ENCODE results near the gene TENM4.
"Not testable (repeated sequence)": the region's sequence is repeated elsewhere in the genome, so short reads cannot be mapped to it uniquely, and the experiment has no call there.

The TENM4 gene

DNA sequence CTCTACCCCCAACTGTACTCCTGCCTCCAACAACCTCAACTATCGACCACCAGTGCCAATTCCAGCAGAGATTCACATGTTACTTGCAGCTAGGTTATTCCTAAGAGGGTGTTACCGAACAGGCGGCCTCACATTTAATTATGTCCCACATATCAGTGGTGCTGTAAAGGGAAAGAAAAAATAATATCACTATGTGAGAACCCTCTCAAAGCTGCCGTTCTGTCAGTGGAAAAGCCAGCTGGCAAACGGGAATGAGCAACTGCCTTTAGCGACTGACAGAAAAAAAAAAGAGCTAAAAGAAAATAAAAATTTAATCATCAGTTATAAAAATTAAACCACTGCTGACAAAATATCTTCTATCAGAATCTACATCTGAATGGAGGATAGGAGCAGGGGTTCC is 595.3 kb downstream of the TENM4 start:
- no peak for DNase-seq (ENCODE audit: low read depth in 3 of 3)

DNA sequence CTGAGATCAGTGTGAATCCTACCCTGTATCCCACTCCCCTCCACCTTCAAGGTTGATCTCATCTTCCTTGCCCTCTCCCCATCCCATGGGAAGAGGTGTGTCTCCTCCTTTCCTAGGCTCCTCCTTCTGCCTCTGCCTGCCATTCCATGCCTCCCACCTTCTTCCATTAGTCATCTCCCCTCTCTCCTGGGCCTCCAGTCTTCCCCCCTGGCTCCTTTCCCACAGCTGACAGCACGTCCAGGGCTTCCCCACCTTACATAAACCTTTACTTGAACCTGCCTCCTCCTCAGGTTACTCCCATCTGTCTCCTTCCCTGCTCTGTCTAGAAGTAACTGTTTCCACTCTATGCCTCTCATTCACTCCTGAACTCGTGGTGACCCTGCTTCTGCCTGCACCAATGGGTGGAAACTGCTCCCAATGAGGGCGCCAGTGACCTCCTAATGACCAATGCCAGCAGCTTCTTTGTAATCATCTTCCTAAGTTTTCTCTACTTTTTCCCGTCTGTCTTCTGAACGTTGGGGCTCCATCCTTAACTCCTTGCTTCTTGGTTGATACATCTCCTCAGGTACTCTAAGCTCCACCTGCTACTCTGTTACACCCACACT is 599.3 kb downstream of the TENM4 start:
- no peak for DNase-seq (ENCODE audit: low read depth in 3 of 3)

DNA sequence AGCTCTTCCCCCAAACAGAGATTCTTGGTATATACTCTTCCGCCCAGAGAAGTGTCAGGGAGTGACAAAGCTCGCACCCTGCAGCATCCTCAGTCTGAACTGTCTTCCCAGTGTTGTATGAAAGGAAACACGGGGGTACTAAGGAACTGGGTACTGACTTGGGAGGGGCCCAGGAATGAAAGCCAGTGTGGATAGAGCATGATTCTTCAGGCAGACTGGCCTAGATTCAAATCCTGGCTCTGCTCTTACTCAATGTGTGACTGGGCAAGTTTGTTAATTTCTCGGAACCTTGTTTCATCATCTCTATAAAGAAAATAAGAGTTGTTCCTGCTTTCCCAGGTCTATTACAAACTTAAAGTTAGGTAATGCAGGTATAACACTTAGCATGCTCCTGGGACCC is 600.2 kb downstream of the TENM4 start:
- DNase-seq (ENCODE audit: low read depth in 3 of 3) = no peak

DNA sequence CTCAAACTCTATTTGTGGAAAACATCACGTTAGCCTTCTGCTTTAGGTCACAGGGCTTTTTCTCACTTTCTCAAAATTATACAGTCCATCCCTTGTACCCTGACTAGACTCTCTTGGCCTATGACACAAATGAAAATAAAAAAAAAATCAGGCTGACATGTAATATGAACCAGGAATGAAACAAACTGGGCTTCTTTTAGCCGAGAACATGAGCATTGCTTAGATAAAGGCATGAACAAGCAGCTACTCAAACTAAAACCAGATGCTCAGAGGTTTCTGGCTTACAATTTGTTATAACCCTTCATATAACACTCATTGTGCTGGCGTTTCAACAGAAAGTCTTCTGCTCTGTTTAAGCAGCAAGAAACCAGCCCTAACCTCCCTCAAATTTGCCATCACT is 600.6 kb downstream of the TENM4 start:
- no peak for DNase-seq (ENCODE audit: low read depth in 3 of 3)

DNA sequence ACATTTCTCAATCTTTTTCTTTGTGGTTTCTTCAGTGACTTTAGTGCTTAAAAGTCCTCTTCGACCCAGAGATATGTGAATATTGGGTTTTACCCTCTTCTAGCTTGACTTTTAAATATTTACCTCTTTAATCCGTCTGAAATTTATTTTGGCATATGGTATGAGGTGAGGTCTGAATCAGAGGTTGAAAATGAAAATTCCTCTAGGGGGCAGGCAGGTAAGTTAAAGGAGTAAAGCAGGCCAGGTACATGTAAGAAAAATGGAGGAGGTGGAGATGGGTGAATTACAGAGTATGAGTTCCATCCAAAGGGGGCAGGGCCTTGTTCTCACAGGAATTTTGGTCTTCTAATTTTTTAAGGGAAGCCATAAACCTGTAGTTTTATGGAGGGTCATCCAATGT is 602.4 kb downstream of the TENM4 start:
- DNase-seq (ENCODE audit: low read depth in 3 of 3) = no peak

DNA sequence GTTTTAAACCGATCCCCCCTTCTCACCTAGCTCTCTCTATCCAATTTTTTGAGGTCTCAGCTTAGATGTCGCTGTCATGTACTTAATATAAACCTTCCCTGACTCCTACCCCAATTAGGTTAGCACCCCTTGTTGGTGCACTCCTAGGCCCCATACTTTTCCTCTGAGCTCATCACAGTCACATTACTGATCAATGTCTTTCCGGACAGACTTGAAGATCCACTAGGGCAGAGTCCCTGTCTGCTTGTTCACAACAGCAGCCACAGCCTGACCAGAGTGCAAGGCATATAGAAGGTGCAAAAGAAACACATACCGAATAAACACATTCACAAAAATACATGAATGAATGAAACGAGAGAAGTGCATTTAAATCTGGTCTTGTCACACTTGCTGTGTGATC is 605.2 kb downstream of the TENM4 start:
- no peak for DNase-seq (ENCODE audit: low read depth in 3 of 3)

DNA sequence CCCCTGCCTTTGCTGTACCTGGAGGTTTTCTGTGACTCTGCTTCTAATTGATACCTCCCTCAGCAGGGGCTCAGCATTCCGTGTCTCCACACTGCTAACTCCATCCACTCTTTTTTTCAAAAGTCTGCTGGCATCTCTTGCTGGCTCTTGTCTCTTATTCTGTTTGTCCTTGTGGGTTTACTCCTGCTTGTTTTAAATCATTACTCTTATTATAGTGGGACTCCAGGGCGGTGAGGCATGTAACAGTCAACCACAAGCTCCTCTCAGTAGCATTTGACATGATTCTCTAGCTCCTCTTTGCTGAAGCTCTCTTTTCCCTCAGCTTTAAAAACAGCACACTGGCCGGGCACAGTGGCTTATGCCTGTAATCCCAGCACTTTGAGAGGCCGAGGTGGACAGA is 605.9 kb downstream of the TENM4 start:
- no peak for DNase-seq (ENCODE audit: low read depth in 3 of 3)

DNA sequence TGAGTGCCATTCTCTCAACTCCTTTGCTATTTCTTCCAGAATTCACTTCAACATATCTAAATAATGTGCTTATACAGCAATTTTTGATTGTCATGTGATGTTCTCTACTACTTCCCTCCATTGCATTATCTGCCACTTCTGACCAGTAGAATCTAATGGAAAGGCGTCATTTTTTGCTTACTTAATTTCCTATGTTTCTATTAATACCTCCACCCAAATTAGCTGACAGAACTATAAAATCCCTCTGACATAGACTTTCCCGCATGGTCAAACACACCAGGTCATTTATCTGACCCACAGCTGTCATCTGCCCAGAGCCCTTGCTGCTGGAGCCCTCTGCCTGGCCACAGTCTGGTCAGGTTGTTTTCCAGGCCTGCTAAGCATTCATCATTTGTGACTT is 607.6 kb downstream of the TENM4 start:
- no peak for DNase-seq (ENCODE audit: low read depth in 3 of 3)

DNA sequence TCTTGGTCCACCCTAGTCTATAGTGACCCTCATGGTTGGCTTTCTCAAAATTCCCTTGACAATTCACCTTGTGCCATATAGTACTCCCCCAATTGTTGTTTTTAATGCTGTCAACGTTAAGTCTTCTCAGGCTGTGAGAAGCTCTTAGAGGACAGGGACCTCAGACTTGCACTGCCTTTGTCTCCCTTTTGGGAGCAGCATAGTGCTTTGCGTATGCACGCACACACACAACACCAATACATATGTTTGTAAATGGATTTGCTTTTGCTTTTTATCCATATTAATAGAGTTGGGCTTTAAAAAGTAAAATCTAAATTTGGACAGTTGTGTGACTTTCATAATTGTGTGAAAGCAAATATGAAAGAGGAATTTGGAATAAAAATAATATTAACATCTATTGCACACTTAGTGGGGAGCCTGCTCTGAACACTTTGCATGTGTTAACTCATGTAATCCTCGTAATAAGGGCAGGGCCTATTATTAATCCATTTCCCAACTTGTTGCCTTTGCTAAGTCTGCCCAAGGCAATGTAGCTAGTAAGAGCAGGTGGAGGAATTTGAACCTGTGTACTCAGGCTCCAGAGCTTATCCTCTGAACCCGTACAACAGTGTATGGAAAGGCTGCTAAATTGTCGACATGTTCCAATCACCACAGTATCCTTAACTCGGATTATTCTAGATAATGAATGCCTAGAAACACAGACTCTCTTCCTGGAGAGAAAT is 608.4 kb downstream of the TENM4 start:
- no peak for DNase-seq (ENCODE audit: low read depth in 3 of 3)

DNA sequence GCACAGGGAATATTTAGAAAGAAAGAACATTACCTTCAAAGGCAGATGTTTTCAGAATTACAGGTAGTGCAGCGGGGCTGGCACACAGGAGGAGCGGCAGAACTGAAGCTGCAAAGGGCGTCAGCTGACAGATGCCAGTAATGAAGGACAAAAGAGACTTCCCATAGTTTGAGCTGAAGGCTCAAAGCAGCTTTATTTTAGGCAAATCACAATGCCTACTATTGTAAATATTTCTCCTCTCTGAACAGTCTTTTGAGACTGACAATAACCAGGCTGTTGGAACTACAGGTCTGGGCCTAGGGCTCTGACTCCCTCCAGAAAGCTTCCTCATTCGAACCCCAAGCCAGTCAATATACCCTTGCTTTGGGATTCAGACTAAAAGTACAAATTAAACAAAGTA is 609.3 kb downstream of the TENM4 start:
- DNase-seq (ENCODE audit: low read depth in 3 of 3) = no peak

DNA sequence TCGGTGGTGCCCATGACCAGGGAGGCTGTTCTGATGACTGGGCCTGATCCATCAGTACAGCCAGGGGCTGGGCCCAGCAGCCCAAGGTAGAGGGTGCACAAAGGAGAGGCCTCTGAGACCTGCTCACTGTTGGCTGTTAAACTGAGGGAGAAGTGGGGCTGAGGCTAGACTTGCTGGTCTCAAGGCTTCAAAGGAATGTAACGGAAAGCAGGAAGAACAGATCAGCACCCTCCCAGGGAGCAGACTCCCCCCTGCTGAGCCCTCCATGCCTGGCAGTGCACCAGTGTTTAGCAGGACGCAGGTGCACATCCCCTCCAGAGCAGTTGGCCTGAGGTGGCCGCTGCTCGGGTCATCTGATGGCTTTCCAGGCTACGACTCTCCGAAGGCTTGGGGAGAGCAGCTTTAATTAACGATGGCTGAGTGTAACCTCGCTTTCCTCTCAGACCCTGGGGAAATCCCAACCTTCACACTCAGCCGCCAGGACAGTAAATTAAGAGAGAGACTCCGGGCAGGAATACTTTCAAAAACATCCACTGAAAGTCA is 610.5 kb downstream of the TENM4 start:
- no peak for DNase-seq (ENCODE audit: low read depth in 3 of 3)

DNA sequence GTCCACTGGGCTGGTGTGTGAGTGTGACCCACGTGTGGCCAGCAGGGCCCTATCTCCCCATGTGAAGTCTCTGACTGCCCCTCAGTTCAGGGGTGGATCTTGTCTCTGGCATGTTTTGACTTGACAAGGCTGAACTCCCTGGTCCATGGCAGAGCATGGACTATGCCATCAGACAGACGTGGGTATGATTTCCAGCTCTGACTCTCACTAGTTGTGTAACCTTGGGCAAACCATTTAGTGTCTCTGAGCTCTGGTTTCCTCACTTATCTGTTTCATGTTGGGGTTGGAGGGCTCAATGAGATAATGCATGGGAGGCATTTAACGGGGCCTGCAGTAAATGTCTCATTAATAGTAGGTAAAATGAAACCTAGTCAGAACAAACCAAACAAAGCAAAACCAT is 611.7 kb downstream of the TENM4 start:
- no peak for DNase-seq (ENCODE audit: low read depth in 3 of 3)

DNA sequence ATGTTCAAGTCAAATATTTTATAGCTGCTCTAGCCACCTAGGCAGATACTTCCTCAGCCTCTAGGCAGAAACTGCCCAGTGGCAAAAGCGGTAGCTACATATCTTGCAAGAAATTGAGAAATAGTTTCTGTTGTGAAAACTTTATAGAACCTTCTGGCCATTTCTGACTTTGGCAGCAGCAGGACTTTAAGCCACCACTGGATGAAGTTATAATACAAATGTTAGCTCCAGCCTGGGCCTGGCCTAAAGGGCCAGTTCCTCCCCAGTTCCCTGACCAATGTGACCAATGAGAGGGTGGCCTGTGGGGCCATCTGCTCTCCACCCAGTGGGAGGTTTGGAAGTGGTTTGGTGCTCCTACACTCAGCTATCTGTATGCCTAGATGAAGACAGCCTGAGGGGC is 612.2 kb downstream of the TENM4 start:
- DNase-seq (ENCODE audit: low read depth in 3 of 3) = no peak

DNA sequence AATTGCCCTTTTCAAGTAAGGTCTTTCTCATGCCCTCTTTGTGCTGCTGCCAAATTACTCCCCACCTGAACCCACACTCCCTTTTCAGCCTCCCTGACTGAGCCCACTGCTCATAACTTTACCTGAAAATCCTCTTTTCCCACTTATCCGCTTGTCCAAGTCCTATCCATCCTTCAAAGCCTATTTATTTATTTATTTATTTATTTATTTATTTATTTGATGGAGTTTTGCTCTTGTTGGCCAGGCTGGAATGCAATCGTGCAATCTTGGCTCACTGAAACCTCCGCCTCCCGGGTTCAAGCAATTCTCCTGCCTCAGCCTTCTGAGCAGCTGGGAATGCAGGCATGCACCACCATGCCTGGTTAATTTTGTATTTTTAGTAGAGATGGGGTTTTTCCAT is 613.5 kb downstream of the TENM4 start:
- DNase-seq (ENCODE audit: low read depth in 3 of 3) = not testable (repeated sequence)

DNA sequence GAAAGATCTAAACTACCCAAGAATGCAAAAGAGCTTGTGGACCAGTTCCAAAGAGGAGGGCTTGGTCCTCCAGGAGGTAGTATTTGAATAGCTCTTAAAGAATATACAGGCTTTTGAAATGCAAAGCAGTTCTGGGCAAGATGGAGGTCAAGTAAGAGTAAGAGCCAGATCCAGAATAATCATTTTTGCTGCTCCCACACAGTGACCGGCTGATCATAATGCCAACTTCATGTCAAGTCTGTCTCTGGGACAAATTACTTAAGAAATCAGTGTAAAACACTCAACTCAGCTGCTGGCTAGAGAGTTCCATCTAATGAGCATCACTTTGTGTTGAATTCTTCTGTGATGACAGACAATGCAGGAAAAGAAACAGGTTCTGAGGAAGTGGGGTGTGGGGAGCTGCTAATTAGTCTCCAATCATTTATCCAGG is 615.2 kb downstream of the TENM4 start:
- DNase-seq (ENCODE audit: low read depth in 3 of 3) = no peak

DNA sequence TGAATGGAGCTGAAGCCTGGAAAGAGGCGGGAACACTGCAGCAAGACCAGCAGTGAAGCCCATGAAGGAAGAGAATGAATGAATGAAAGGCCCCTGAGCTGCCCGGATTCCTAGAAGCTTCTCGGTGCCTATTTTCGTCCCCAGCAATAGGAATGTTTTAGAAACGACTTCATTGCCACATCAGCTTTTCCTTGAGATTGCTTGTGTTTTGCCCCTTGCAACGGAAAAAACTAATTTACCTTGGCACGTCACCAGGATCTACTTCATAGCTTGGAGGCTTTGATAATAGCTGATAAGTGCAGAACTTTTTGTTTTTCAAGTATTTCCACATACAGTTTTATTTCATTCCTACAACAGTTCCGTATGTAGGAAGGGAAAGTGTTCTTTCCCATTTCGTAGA is 617.2 kb downstream of the TENM4 start:
- DNase-seq (ENCODE audit: low read depth in 3 of 3) = no peak

DNA sequence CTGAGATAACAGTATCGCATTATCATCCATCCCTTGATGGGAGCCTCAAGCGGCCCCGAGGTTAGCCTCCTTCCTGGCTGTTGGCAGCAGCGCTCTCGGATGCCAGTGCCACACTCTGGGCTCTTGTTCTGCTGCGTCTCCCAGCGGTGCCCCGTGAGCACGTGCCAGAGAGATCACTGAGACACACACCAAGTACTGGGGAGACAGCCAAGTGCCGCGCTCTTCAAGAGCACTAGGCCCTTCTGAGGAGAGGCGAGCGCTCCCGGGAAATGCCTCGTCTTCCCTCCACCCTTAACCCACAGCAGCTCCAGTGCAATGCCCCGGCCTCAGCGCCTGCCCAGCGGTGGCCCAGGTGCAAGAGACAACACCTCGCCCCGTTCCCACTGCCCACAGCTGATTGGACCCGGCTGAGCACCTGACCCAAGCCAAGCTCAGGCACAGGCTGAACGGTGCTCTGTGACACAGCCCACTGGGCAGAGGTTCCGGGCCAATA is 617.9 kb downstream of the TENM4 start:
- no peak for DNase-seq (ENCODE audit: low read depth in 3 of 3)

DNA sequence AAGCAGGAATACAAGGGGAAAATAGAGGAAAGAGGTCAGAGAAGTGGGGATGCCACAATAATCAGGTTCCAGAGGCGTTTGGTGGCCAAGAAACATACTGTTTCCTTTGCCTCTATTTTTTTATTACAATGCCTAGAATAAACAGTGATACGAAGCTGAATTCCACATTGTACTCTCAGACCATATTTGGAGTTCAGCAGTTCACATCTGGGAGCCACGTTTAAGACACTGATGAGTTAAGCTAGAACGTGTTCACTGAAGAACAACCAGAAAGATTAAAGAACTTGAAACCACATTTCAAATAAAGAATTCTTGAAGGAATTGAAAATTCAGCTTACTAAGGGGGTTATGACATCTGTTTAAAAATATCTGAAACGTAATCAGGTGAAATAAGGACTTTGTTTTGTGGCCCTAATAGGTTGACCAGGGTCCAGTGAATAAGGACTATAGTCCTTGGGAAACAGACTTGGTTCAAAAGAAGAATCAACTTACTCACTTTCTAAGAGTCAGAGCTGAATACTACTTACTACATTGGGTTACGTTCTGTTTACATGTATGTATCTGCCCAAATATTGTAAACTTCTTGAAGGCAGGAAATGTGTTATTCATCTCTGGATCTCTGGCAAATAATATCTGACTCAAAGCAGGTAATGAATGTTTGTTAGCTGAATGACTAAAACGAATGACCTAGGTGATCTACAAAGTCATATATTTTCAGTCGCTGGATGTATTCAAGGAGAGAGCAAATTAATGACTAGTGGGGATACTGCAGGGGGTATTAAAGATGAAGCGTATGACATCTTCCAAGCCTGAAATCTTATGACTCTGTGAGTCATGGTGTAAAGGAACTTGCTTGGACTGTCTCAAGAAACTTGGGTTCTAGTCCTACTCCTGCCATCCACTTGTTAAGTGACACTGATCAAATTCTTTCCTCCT is 619.2 kb downstream of the TENM4 start:
- DNase-seq (ENCODE audit: low read depth in 3 of 3) = no peak

DNA sequence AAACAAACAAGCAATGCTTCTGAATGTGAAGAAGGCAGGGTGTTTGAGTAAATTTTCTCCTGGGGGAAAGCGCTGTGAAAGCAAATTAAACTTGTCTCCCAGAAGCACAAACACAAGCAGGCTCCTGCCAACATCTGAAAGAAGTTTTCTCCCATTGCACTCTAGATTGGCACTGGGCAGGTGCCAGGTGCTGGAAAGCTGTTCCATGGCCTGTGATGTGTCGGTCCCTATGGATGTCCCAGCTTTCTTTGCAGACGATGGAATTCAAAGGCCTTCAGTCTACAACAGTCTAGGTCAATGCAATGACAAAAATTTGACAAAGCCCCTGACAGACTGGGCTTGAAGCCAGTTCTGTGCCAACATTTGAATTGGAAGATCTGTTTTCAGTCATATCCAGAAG is 620.1 kb downstream of the TENM4 start:
- DNase-seq (ENCODE audit: low read depth in 3 of 3) = no peak

DNA sequence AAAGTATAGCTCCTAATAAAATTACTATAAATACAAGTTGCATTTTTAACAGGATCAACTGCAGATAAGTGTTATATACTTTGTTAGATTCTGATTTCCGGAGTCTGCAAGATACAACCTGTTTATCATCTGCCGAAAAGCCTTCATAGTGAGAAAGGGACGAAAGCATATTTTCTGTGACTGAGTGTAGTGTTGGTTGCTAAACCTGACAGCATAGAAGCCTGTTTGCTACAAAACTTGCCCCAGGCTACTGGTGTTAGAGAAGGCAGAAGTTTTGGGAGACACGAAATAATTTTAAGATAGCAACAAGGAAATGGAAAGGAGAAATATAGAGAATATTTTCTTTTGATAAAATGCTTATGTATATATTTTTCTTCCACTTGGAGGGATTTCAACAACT is 622.6 kb downstream of the TENM4 start:
- no peak for DNase-seq (ENCODE audit: low read depth in 3 of 3)

DNA sequence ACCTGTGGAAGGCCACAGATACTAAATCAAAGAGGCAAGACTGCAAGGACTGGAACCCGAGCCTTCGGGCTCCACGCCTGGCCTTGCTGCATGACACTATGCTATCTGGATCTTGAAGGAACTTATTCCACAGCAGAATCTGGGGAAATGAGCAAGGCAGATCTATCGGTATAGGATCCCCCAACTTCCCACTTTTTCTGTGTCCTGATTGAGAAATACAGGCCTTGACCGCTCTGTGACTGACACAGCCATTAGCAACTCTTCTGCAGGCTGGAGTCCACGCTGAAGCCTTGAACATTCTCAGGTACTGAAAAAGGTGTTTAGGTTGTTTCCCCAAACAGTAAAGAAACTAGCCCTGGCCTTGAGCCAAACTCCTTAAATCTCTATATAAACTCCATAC is 625.0 kb downstream of the TENM4 start:
- DNase-seq (ENCODE audit: low read depth in 3 of 3) = no peak

Measured in stimulated activated CD4-positive, alpha-beta T cell treated with anti-CD3 and anti-CD28 coated beads, TNF-alpha, amount 100 ng/mL, for 24 hours (primary cell).